ENCODE measurements around the gene MMP15. TPM values are rescaled to one million over a fixed set of nuclear protein-coding genes. Genes with fewer than 3 reads are reported as not detected.

Gene MMP15
- polyA plus RNA-seq, 1 of the 3 experiments (the other 2 are of a cell fraction) = 3.1 TPM

GRCh38 chr16:57986196-57986595 is 39.4 kb upstream of the MMP15 start:
- Histone ChIP-seq H3K9me2 (no peaks in the 10 kb centered on the region), H3K4me2 (no peak overlapping the region), H3K4me3 (ENCODE audit: low read depth in 2 of 2, low read length in 1 of 2) (no peak overlapping the region), H4K20me1 (ENCODE audit: insufficient read depth) (no peaks in the 10 kb centered on the region), H3K36me3 (replicated peaks in 1 of 2; ENCODE audit: control insufficient read depth in 1 of 2, insufficient read depth in 2 of 2, low read length in 1 of 2) (no peaks in the 10 kb centered on the region), H3K79me2 (ENCODE audit: insufficient read depth) (no peaks in the 10 kb centered on the region), H3K27me3 (ENCODE audit: insufficient read depth) (no peaks in the 10 kb centered on the region), H2AFZ (ENCODE audit: low read depth) (no peak overlapping the region), H3K9me3 (no peaks in the 10 kb centered on the region), H3K4me1 (ENCODE audit: control insufficient read depth in 1 of 2, insufficient read depth in 2 of 2, low read depth in 1 of 2, low read length in 1 of 2) (peaks cover 0 to 16% of the 10 kb centered on the region in 2 experiments; a peak in 1 of 4 replicates), H3F3A (replicated peaks; ENCODE audit: insufficient read depth) (no peaks in the 10 kb centered on the region), H3K27ac (ENCODE audit: low read depth in 2 of 2, low read length in 1 of 2) (no peak overlapping the region), H3K9ac (no peak overlapping the region)
- 78% methylated on average over 9 of the region's 9 CpGs for WGBS (ENCODE audit: low lambda C conversion rate)
- ChIA-PET CTCF (no interaction called here), POLR2A (no interaction called here)
- no peak for TF ChIP-seq IRF3 (IDR thresholded peaks at IDR 0.05; ENCODE audit: low read depth, low read length)
- TF ChIP-seq NFIC (IDR thresholded peaks at IDR 0.05; ENCODE audit: borderline replicate concordance) = no peak
- no peak for TF ChIP-seq POLR2AphosphoS5 (IDR thresholded peaks at IDR 0.05; ENCODE audit: low read depth, low read length)
- TF ChIP-seq YY1 (IDR thresholded peaks at IDR 0.05; ENCODE audit: low read depth) = no peak
- no peak for TF ChIP-seq RCOR1 (IDR thresholded peaks at IDR 0.05; ENCODE audit: low read length)
- TF ChIP-seq GABPA (IDR thresholded peaks at IDR 0.05; ENCODE audit: low read depth) = no peak
- TF ChIP-seq TAF1 (IDR thresholded peaks at IDR 0.05; ENCODE audit: borderline replicate concordance, low read depth, low read length) = no peak
- no peak for TF ChIP-seq RAD21 (IDR thresholded peaks at IDR 0.05; ENCODE audit: low read length)
- TF ChIP-seq EZH2phosphoT487 (IDR thresholded peaks at IDR 0.05; ENCODE audit: borderline replicate concordance, low read depth) = no peak
- TF ChIP-seq ZBTB33 (IDR thresholded peaks at IDR 0.05; ENCODE audit: borderline replicate concordance, low read depth) = no peak
- no peak for DNase-seq

GRCh38 chr16:57987441-57988177 is 37.9 kb upstream of the MMP15 start:
- ChIA-PET POLR2A (no interaction called here), CTCF (interaction anchor here (0.5 to 1.4 kb wide), 3 partner anchors 12 to 338 kb away, joined by 3 to 6 read pairs (median 3); no protein-coding TSS in a partner anchor)
- TF ChIP-seq RAD21 (IDR thresholded peaks at IDR 0.05; ENCODE audit: low read length) (no peak), TCF12 (IDR thresholded peaks at IDR 0.05) (no peak), FOXM1 (IDR thresholded peaks at IDR 0.05; ENCODE audit: low read depth) (no peak), MAX (IDR thresholded peaks at IDR 0.05; ENCODE audit: low read depth) (no peak), USF2 (IDR thresholded peaks at IDR 0.05; ENCODE audit: borderline replicate concordance, low read depth, low read length) (no peak), JUND (IDR thresholded peaks at IDR 0.05) (no peak), REST (IDR thresholded peaks at IDR 0.05; ENCODE audit: low read depth, low read length) (no peak), EZH2phosphoT487 (IDR thresholded peaks at IDR 0.05; ENCODE audit: borderline replicate concordance, low read depth) (no peak), SIN3A (IDR thresholded peaks at IDR 0.05; ENCODE audit: borderline replicate concordance, low read depth, low read length) (no peak), NFIC (IDR thresholded peaks at IDR 0.05; ENCODE audit: borderline replicate concordance) (no peak), RFX5 (IDR thresholded peaks at IDR 0.05; ENCODE audit: low read length) (no peak), POLR2AphosphoS5 (IDR thresholded peaks at IDR 0.05; ENCODE audit: low read depth, low read length) (no peak)

More at GRCh38 chr16:57987441-57988177, 37.9 kb upstream of the MMP15 start:
- H3F3A ChIP-seq (replicated peaks; ENCODE audit: insufficient read depth) = no peaks in the 10 kb centered on the region
- H3K4me1 ChIP-seq (ENCODE audit: control insufficient read depth in 1 of 2, insufficient read depth in 2 of 2, low read depth in 1 of 2, low read length in 1 of 2) = peaks cover 0 to 16% of the 10 kb centered on the region in 2 experiments; a peak in 1 of 4 replicates
- no peak overlapping the region for H2AFZ ChIP-seq (ENCODE audit: low read depth)
- no peak for DNase-seq
- no peaks in the 10 kb centered on the region for H4K20me1 ChIP-seq (ENCODE audit: insufficient read depth)
- H3K9me3 ChIP-seq = no peaks in the 10 kb centered on the region
- H3K9ac ChIP-seq = no peak overlapping the region
- no peak overlapping the region for H3K4me3 ChIP-seq (ENCODE audit: low read depth in 2 of 2, low read length in 1 of 2)
- H3K79me2 ChIP-seq (ENCODE audit: insufficient read depth) = no peaks in the 10 kb centered on the region
- no peak overlapping the region for H3K4me2 ChIP-seq
- no peaks in the 10 kb centered on the region for H3K9me2 ChIP-seq
- 95% methylated on average over 7 of the region's 8 CpGs for WGBS (ENCODE audit: low lambda C conversion rate)
- no peaks in the 10 kb centered on the region for H3K27me3 ChIP-seq (ENCODE audit: insufficient read depth)
- no peak overlapping the region for H3K27ac ChIP-seq (ENCODE audit: low read depth in 2 of 2, low read length in 1 of 2)
- no peaks in the 10 kb centered on the region for H3K36me3 ChIP-seq (replicated peaks in 1 of 2; ENCODE audit: control insufficient read depth in 1 of 2, insufficient read depth in 2 of 2, low read length in 1 of 2)
